ENCODE data around the gene SOWAHA. TPM values are rescaled to one million over a fixed set of nuclear protein-coding genes. Genes with fewer than 3 reads are reported as not detected.

The SOWAHA gene
- total and polyA plus RNA-seq, 10 of the 15 experiments (the other 5 are each of a cell fraction or from before 2014, with no cell fraction given) = 0.02 to 0.37 (median 0.05) TPM; not detected in 4

DNA sequence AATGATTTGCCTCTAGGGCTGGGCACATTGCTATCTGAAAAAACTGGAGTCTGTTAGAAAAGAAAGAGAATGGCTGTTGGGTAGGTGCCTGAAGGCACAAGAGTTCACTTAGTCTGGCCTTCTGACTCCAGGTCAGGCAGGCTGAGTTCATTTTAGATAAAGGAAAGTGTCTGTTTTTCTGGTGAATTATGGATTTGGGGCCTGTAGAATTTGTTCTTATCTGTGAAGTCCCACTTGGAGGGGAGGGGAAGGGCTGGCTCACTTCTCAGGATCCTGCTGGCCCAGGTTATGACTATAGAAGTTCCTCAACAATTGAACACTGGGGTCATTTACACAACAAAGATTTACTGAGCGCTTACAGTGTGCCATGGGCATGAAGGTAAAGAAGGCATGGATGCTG is 24.6 kb upstream of the SOWAHA start:
- H3K9me3 ChIP-seq (replicated peaks; ENCODE audit: control insufficient read depth, insufficient read depth, low read length) = no peaks in the 10 kb centered on the region
- BruUV-seq (replicated peaks) = no TSS peak
- TF ChIP-seq RCOR1 (conservative IDR thresholded peaks at IDR 0.05; ENCODE audit: low read depth, low read length) = no peak
- TF ChIP-seq EP300 (IDR thresholded peaks at IDR 0.05; ENCODE audit: borderline replicate concordance in 1 of 2, control insufficient read depth in 1 of 2, low read depth in 2 of 2, low read length in 2 of 2) = no peak
- TF ChIP-seq NBN (IDR thresholded peaks at IDR 0.05) = no peak
- TF ChIP-seq CREM (IDR thresholded peaks at IDR 0.05; ENCODE audit: low read depth) = no peak
- TF ChIP-seq MXI1 (IDR thresholded peaks at IDR 0.05; ENCODE audit: low read depth, low read length) = no peak
- TF ChIP-seq, protein P1, sequence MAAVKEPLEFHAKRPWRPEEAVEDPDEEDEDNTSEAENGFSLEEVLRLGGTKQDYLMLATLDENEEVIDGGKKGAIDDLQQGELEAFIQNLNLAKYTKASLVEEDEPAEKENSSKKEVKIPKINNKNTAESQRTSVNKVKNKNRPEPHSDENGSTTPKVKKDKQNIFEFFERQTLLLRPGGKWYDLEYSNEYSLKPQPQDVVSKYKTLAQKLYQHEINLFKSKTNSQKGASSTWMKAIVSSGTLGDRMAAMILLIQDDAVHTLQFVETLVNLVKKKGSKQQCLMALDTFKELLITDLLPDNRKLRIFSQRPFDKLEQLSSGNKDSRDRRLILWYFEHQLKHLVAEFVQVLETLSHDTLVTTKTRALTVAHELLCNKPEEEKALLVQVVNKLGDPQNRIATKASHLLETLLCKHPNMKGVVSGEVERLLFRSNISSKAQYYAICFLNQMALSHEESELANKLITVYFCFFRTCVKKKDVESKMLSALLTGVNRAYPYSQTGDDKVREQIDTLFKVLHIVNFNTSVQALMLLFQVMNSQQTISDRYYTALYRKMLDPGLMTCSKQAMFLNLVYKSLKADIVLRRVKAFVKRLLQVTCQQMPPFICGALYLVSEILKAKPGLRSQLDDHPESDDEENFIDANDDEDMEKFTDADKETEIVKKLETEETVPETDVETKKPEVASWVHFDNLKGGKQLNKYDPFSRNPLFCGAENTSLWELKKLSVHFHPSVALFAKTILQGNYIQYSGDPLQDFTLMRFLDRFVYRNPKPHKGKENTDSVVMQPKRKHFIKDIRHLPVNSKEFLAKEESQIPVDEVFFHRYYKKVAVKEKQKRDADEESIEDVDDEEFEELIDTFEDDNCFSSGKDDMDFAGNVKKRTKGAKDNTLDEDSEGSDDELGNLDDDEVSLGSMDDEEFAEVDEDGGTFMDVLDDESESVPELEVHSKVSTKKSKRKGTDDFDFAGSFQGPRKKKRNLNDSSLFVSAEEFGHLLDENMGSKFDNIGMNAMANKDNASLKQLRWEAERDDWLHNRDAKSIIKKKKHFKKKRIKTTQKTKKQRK (IDR thresholded peaks at IDR 0.05; ENCODE audit: low read depth, low read length) = no peak
- TF ChIP-seq, protein P2, sequence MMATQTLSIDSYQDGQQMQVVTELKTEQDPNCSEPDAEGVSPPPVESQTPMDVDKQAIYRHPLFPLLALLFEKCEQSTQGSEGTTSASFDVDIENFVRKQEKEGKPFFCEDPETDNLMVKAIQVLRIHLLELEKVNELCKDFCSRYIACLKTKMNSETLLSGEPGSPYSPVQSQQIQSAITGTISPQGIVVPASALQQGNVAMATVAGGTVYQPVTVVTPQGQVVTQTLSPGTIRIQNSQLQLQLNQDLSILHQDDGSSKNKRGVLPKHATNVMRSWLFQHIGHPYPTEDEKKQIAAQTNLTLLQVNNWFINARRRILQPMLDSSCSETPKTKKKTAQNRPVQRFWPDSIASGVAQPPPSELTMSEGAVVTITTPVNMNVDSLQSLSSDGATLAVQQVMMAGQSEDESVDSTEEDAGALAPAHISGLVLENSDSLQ (IDR thresholded peaks at IDR 0.05) = no peak
- no peak for TF ChIP-seq SIX5 (IDR thresholded peaks at IDR 0.05; ENCODE audit: low read depth, low read length, severe bottlenecking)
- no peak for TF ChIP-seq CREB1 (IDR thresholded peaks at IDR 0.05; ENCODE audit: low read depth)
- TF ChIP-seq, protein P3, sequence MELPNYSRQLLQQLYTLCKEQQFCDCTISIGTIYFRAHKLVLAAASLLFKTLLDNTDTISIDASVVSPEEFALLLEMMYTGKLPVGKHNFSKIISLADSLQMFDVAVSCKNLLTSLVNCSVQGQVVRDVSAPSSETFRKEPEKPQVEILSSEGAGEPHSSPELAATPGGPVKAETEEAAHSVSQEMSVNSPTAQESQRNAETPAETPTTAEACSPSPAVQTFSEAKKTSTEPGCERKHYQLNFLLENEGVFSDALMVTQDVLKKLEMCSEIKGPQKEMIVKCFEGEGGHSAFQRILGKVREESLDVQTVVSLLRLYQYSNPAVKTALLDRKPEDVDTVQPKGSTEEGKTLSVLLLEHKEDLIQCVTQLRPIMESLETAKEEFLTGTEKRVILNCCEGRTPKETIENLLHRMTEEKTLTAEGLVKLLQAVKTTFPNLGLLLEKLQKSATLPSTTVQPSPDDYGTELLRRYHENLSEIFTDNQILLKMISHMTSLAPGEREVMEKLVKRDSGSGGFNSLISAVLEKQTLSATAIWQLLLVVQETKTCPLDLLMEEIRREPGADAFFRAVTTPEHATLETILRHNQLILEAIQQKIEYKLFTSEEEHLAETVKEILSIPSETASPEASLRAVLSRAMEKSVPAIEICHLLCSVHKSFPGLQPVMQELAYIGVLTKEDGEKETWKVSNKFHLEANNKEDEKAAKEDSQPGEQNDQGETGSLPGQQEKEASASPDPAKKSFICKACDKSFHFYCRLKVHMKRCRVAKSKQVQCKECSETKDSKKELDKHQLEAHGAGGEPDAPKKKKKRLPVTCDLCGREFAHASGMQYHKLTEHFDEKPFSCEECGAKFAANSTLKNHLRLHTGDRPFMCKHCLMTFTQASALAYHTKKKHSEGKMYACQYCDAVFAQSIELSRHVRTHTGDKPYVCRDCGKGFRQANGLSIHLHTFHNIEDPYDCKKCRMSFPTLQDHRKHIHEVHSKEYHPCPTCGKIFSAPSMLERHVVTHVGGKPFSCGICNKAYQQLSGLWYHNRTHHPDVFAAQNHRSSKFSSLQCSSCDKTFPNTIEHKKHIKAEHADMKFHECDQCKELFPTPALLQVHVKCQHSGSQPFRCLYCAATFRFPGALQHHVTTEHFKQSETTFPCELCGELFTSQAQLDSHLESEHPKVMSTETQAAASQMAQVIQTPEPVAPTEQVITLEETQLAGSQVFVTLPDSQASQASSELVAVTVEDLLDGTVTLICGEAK (IDR thresholded peaks at IDR 0.05; ENCODE audit: borderline replicate concordance) = no peak
- no peak for TF ChIP-seq LARP7 (IDR thresholded peaks at IDR 0.05)
- no peak for TF ChIP-seq NFYB (IDR thresholded peaks at IDR 0.05; ENCODE audit: insufficient read depth, low read depth, low read length)
- TF ChIP-seq BACH1 (IDR thresholded peaks at IDR 0.05; ENCODE audit: borderline replicate concordance) = no peak
- H3K36me3 ChIP-seq (ENCODE audit: control insufficient read depth in 2 of 2, insufficient read depth in 2 of 2, low read length in 1 of 2) = no peaks in the 10 kb centered on the region
- H3K27ac ChIP-seq (ENCODE audit: control insufficient read depth, insufficient read depth) = no peak overlapping the region
- RAD21 ChIA-PET (ENCODE audit: unreplicated experiment) = interaction anchor here (1.4 kb wide), 1 partner anchor 13 kb away, joined by 8 read pairs; no protein-coding TSS in a partner anchor
- POLR2A ChIA-PET = interaction anchor here (0.7 kb wide), 1 partner anchor 70 kb away, joined by 12 read pairs; no protein-coding TSS in a partner anchor
- FAIRE-seq (no peak), ATAC-seq (no peak), DNase-seq (ENCODE audit: low read depth, low spot score) (no peak)
- intact Hi-C loops (cut with micrococcal nuclease; ENCODE audit: unreplicated experiment) = no loop called here
- no peaks in the 10 kb centered on the region for H4K20me1 ChIP-seq (ENCODE audit: control insufficient read depth, insufficient read depth)
- H2AFZ ChIP-seq (ENCODE audit: control insufficient read depth, low read depth, low read length) = no peak overlapping the region
- WGBS (ENCODE audit: insufficient coverage, insufficient replicate concordance, low lambda C conversion rate, missing lambda C conversion rate) = 95% methylated on average over 1 of the region's 1 CpG
- 0 out of 2 replicates have a peak, but pooled peaks cover 3% of the 10 kb centered on the region for H3K4me1 ChIP-seq (ENCODE audit: control insufficient read depth, insufficient read depth, low read length)
- no peaks in the 10 kb centered on the region for H3K27me3 ChIP-seq (replicated peaks in 1 of 2; ENCODE audit: control insufficient read depth in 2 of 2, insufficient read depth in 2 of 2, low read length in 1 of 2)
- CTCF ChIA-PET = no interaction called here
- in situ Hi-C loops (cut with MboI) = no loop called here
- SMC1A ChIA-PET (ENCODE audit: uncharacterized antibody, unreplicated experiment) = interaction anchor here (1.0 to 1.7 kb wide), 2 partner anchors 12 to 29 kb away, joined by 3 to 9 read pairs; no protein-coding TSS in a partner anchor
- no peak overlapping the region for H3K4me3 ChIP-seq
- H3K9ac ChIP-seq (ENCODE audit: control insufficient read depth, insufficient read depth, low read length) = no peak overlapping the region
- H3K4me2 ChIP-seq (ENCODE audit: control insufficient read depth, insufficient read depth) = no peak overlapping the region
- no peaks in the 10 kb centered on the region for H3K79me2 ChIP-seq (ENCODE audit: control insufficient read depth, insufficient read depth, low read length)

Measured in GM12878 (cell line).